RCC 7860 (cell line): Measurements from ENCODE around the gene LRFN2.

Experiments used
- DNase-seq: peaks from one replicate; pipeline ENCODE4 v3.0.0-alpha.2; 2015; ENCODE audit warnings: low spot score
- FAIRE-seq: peaks from 2 replicates; lab custom pipeline; 2012; peaks lifted over from hg19 to GRCh38; lab: Jason Lieb, UNC

Gene LRFN2

DNA sequence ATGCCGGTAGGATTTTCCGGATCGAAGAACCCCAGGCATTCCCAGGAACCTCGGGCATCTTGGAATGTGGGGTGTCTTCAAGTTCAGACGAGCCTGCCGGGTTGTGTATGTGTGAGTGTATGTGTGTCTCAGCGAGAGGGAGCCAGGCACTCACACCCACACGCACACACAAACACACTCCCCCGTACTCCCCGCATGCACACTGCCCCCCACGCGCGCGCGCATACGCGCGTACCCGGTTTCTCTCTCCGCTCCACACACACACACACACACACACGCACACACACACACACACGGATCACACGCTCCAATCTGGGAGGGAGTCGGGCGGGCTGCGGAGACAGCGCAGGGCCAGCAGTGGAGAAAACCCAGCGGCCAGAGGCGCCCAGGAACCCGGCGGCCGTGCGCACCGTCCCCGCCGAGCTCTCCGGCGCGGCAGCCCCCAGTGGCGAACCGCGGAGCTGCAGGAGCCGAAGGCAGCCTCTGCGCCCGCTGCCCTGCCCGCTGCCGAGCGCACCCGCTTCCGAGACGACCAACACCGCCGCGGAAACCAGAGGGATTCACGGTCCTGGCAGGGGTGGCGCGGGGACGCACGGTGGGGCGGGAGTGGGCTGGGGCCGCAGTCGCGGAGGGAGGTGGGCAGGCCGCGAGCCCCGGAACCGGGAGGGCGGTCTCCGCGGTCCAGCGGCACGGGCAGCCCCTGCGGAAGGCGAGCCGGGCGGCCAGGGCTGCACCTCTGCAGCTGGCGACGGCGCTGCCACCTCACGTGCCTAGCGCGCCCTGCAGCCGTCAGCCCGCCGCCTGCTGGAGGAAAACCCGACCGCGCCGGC, at the start of gene LRFN2:
TSS of gene LRFN2 (minus strand) at position 125 of the 830 bp plus-strand sequence.
- DNase-seq (no peak), FAIRE-seq (no peak)

DNA sequence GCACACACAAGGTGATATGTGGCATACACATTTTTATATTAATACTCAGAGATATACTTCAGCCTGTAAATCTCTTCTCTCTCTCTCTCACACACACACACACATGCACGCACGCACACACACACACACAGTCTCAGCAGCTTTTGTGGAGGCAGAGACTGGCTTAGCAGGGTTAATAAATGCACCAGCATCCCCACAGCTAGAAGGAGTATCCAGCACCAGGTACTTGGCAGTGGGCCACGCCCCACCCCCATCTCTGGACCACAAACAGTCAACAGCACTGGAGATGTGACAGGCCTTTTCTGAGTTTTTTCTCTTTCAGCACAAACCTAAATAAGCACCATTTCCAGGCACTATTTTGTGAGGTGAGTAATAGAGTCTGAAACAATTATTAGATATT, 47.3 kb upstream of the LRFN2 start:
- FAIRE-seq (no peak), DNase-seq (no peak)

DNA sequence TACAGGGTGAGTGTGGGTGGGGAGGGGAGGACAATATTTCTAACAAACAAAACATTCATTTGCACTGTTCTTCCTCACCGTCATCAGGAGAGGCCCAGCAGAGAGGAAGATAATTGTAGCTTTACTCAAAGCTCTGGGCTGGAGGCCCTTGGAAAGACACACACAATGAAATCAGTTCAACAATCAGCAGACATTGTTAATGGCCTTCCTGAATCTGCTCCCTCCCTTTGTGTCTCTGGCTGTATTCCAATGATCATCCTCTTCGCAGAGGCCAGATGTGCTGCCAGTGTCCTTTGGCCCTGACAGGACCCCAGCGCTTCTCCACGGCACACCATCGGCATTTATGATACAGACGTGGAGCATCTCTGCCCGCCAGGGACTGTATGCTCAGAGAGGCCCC, 44.6 kb upstream of the LRFN2 start:
- DNase-seq, result no peak
- no peak for FAIRE-seq

DNA sequence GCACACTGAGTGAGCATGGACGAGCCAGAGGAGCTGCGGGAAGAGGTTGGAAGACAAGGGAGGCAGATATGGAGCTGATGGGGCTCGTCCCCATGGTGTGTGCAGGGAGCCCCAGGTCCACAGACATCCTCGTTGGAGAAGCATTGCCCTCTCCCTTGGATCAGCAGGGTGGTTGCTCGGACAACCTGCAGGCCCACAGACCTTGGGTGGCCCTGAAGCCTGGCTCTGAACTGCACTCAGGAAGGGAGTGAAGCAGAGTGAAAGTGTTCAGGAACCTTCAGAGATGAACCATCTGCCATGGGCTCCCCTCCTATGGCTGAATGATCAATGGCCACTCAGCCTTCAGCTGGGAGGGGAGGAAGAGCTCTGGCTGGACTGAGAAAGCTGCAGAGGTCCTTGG, 43.3 kb upstream of the LRFN2 start:
- no peak for FAIRE-seq
- DNase-seq, result no peak

DNA sequence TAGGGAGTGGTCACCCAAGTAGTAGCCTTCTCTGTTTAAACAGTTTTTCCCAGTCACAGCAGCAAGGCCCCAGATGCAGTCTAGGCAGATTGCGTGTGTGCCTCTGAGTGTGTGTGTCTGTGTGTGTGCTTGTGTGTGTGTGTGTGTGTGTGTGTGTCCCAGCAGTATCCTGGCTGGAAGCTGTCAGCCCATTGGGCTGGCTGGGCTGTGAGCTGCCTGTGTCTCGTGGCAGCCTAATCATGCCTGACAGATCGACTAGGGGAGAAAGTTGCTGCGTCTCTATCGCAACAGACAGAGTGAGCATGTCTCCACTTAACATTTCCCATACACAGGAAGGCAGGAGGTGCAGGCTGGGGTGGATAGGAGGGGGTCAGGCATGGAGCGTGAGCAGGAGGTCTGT, 42.9 kb upstream of the LRFN2 start:
- no peak for DNase-seq
- no peak for FAIRE-seq

DNA sequence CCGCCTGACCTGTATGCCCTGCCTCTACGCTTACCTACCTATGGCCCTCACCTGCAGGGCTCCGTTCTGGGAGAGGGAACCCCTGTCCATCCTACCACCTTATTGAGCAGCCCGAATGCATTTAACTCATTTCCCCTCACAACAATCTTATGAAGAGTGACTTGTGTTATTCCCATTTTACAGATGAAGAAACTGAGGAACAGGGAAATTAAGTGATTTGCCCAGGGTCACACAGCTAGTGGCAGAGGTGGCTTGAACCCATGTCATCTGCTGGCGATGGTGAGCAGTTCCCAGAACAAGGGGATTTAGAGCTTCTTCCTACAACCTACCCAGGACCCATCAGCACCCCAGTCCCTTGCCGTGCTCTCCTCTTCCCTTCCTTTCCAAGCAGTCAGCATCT, 42.3 kb upstream of the LRFN2 start:
- no peak for FAIRE-seq
- no peak for DNase-seq

DNA sequence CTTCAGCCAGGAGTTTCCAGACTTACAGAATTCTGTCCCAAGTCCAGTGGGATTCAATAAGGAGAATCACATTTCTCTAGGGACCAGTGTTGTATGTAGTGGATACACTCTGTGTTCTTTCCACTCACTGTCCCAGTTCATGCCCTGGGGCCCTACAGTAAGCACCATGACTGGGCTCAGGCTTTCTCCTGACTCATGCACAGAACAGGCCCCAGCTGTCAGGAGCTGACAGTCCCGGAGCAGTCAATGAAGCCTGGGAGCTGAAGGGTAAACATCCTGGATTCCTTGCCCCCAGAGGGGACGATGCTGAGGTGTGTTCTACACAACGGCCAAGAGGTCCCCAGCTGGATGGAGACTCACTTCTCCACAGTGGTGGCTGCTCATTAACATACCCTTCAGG, 40.2 kb upstream of the LRFN2 start:
- DNase-seq (no peak), FAIRE-seq (no peak)

DNA sequence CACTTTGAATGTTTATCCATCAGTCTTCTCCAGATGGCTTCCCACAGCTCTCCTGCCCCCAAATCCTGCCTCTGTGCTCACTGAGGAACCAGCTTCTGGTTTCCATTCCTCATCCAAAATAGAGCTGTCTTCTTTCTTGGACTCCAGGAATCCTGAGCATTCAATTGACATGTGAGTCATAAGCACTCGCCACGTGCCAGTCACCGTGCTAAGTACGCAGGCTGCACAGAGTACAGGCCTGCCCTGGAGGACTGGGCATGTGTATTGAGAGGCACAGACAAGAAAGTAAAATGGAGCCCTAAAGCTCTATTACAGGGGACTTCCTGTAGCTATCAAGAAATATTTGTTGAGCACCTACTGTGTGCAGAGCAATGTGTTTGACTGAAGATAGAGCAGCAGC, 39.7 kb upstream of the LRFN2 start:
- FAIRE-seq (no peak), DNase-seq (no peak)

DNA sequence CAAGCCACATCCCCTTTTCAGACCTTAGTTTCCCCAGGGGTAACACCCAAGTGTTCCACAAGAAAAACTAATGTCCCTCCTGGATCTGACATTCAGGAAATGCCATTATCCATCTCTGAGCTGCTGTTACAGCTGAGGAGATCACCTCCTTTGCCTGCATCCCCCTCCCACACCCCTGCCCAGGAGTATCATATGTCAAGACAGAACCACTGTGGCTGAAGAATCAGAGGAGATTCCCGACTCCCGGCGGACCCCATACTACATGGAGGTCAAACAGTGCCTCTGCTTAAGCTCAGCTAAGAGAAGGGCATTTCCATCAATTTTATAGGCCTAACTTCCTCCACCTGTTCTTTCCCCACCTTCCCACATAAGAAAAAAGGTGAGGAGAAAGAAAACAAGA, 36.8 kb upstream of the LRFN2 start:
- DNase-seq, result no peak
- no peak for FAIRE-seq

DNA sequence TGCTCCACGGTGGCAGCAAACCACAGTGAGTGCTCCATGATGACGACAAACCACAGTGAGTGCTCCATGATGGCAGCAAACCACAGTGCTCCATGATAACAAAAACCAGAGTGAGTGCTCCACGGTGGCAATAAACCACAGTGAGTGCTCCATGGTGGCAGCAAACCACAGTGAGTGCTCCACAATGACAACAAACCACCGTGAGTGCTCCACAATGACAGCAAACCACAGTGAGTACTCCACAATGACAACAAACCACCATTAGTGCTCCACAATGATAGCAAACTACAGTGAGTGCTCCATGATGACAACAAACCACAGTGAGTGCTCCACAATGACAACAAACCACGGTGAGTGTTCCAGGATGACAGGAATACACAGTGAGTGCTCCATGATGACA, 36.0 kb upstream of the LRFN2 start:
- DNase-seq (no peak), FAIRE-seq (no peak)

DNA sequence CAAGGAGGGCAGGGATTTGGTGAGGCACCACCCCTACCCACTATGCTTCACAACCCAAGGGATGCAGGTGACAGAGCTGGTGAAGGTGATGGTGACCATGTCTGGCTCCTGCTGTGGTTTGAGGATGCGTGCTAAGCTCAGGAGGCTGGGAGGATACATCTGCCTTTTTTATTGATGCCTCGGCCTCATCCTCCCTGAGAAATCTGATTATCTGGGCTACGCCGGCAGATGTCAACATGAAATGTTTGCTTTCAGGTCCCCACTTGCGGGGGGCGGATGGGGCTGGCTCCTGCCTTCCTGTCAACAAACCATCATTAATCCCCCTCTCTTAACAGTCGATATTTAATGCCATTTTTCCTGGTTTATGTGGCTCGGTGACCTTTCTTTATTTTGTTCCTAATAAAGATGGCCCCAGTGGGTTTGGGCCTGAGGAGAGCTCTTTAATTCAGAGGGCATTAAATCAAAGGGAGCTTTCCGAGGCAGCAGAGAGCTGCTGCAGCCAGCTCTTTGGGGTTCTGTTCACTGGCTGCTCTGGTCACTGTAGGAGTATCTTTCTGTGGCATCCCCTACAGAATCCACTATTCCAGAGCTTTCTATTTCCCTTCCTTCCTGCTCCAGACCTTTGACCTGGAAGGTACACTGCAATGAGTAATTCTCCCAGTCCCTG, 33.5 kb upstream of the LRFN2 start:
- DNase-seq (no peak), FAIRE-seq (no peak)

DNA sequence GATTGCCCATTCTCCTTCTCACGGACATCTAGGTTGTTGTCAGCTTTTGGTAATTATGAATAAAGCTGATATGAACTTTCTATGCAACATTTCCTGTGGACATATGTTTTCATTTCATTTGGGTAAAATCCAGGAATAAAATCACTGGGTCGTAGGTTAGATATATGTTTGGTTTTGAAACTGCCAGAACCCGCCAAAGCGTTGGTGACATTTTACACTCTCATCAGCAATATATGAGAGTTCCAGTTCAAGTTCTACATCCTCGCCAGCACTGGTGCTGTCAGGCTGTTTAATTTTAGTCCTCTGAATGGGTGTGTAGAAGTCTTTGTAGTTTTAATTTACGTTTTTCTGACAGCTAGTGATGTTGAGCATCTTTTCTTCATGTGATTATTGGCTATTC, 27.5 kb upstream of the LRFN2 start:
- no peak for DNase-seq
- FAIRE-seq, result no peak

DNA sequence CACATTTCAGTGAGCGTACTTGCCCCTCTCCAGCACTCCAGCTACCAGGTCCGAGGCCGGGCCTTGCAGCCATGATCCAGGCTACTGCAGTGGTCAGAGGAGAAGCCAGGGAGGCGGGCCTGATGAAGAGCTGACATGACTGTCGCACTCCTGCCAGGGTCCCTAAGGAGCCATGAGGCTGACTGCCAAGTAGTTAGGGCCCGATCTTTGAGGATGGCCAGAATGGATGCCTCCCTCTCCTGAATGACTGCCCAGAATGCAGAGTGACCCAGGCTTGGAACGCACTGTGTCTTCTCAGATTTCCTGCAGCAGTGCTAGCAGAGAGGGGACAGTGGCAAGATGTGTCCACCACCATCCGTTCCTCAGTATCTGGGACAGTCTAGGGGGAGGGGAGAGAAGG, 24.7 kb upstream of the LRFN2 start:
- no peak for FAIRE-seq
- DNase-seq, result no peak

DNA sequence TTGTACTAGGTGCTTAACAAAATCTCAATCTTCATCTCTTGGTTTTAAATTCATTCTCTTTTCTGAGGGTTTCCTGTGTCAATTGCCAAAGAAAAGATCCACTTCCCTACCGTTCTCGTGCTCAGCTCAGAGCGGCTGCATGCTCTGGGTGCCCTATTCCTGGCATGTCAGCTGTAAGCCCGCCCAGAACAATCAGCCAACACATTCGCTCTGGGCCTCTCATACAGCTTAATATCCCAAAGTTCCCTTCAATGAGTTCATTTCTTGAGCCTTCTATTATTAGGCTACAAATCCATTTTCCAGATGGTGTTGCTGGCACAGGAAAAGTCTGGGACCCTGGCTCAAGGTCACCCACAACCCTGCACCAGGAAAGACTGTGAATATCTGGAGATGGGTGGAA, 24.3 kb upstream of the LRFN2 start:
- DNase-seq (no peak), FAIRE-seq (no peak)

DNA sequence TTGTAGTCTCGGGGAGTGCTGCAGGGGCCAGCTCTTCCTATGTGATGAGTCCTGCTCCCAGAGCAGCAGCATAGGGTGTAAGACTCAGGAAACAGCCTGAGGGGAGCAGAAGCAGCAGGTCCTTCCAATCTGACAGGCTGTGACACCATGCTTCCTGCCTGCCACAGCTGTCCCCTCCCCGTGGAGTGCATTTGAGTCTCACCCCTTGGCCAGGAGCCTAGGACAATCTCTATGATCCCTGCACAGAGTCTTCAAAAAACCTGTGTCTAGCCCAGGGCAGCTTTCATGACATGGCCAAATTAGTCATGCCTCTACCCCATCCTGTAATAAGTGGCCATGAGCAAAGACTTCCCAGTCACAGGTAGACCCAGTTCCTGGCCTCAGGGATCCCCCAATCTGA, 23.1 kb upstream of the LRFN2 start:
- FAIRE-seq (no peak), DNase-seq (no peak)

DNA sequence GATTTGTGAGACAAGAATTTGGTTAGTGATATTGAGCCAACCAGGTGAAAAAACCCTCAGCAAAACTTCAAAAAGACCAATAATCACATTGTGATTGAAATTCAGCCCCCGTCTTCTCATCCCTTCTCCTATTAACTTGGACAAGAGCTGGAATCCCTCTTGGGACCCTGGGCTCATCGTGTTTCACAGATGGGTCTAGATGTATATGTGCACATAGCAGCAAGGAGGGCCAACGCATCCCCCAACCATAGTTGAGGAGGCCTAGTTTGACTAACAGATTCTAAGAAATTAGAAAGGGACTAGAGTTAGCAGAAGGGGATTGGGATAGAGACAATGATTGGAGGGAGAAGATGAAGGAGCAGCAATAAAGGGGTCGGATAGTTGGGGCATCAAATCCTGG, 19.8 kb upstream of the LRFN2 start:
- DNase-seq, result no peak
- FAIRE-seq, result no peak

DNA sequence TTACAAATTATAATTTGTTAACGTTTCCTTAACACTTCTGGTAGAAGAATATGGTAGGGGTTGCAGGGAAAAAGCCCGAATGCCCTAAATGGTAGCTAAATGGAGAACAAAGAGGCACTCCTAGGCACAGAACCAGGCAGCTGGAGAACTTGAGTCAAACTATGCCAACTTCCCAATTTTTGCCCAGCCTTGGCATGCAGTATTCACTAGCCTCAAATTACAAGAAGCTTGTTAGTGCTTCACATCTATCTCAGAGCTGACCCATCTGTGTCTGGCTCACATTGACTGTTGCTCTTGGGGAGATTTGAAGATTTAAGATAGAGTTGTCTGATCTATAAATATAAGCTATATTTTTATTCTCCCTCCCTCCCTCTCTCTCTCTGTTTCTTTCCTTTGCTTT, 19.4 kb upstream of the LRFN2 start:
- FAIRE-seq, result no peak

DNA sequence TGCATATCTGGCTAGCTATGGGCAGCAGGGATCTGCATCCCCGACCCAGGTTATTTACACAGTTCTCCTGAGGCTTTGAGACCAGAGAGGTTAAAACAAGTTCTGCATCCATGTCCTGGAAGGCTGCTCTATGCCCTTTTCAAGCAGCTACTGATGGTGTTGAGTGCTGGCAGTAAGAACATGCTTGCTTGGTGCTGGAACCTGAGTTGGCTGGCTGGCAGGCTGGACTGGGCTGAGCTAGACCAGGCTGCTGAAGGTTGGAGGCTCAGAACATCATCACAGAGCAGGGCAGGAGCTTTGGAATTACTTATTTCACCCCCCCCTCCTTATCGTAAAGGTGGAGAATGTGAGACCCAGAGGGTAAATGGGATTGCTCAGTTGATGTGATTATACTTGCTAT, 16.9 kb upstream of the LRFN2 start:
- DNase-seq, result no peak
- no peak for FAIRE-seq

More for the DNA sequence above, 19.4 kb upstream of the LRFN2 start:
- DNase-seq, result no peak

DNA sequence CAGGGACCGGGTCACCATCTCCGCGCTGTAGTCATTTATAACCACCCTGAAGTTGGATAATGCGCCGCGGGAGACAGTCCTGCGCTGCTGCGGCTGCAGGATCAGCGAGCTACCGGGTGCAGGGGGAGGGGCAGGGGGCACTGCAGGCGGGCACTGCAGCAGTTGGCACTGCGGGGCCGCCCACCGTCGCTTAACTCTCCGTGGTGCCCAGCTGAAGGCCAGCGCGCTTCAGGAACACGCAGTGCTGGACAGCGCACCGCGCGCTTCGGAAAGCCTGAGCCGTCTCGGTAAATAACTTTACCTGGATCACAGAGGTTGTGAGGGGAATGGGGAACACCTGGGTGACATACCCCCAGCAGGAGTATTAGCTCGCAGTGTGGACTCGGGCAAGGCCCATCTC, 12.4 kb upstream of the LRFN2 start:
- DNase-seq, result no peak
- no peak for FAIRE-seq

DNA sequence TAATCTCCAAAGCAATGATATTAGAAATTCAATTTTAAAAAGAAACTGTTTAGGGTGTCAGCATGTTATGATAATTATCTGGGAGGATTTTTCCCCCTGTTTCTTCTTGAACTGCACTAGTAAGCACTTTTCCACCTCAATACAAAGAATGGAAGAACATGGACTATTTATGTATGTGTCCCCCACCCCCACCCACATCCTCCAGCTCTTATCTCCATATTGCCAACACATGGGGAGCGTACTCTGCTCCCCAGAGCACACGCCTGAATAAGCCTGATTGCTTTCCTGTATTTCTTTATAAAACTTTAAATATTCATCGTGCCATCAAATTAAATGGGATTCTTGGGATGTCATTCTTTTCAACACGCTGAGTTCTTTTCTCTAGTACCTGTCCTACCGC, 11.4 kb upstream of the LRFN2 start:
- DNase-seq, result no peak
- no peak for FAIRE-seq

DNA sequence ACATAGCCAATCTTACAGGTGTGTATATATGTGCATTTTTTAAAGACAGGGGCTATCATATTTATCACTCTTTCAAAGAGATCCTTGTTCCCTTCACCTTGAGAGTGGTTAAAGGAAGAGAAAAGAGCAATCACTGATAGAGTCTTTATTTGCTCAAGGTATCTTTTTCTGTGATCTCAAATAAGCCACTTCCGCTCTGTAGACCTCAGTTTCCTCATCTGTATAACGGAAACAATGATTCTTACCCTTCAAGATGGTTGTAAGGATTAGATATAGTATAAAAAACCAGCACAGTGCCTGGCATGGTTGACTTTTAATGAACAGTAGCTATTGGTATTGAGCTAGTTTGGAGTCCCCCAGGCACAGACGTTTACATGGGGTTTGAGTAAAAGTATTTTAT, 10.1 kb upstream of the LRFN2 start:
- FAIRE-seq (no peak), DNase-seq (no peak)

DNA sequence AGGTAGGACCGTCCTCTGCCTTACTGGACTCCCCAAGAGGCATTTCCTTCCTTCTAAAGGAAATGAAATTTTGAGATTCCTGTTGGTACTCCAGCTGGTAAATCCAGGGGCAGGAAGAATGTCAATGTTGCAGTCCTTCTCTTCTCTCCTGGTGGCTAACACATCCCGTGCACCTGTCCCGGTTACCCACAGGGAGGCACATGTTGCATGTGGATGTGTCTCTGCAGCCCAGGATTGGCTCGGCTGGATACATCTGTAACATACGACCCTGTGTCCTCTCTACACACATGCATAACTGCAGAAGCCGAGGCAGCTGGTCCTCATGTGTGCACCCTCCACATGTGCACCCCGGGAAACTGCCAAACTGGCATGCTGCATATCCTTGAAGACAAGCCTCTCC, 1.3 kb upstream of the LRFN2 start:
- FAIRE-seq (no peak), DNase-seq (no peak)

DNA sequence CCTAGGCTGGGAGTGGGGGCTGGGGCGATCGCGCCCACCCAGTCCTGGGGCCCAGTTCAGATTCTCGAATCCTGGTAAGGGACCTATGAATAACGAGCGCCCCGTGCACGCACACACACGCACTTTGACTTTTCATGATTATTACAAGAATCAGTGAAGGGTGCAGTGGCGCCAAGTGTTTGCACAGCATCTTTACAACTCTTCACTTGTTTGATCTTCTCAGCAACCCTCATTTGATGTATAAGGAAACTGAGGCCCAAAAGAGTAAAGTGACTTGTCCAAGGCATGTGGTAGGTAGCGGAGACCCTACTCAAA, 863 bp upstream of the LRFN2 start:
- FAIRE-seq (no peak), DNase-seq (no peak)
